Psoas muscle (tissue), 8 donors: ENCODE results near the gene RPS10. TPM values are rescaled to one million over a fixed set of nuclear protein-coding genes. Genes with fewer than 3 reads are reported as not detected.
"Not testable (repeated sequence)": the region's sequence is repeated elsewhere in the genome, so short reads cannot be mapped to it uniquely, and the experiment has no call there.

Experiments
- ATAC-seq, 4 donors: fragments of 200-7000 bp; cut with Tn5 transposase; one replicate each; pipeline ENCODE4 v1.9.1; 2020; ENCODE audit warnings: moderate library complexity in 3 of 4, mild to moderate bottlenecking in 2 of 4
- DNase-seq, 2 donors: peaks; one replicate each; pipeline ENCODE4 v3.0.0-alpha.2; 2020
- H3K27ac ChIP-seq: fragments of 200-600 bp; one replicate; pipeline ENCODE4 v1.8.0; 2022
- H3K27me3 ChIP-seq, 3 donors: fragments of 200-600 bp in 1 of 3; one replicate each; pipeline versions ENCODE4 v1.6.1 to v1.8.0; 2013 to 2022; ENCODE audit warnings: low read length in 2 of 3, mild to moderate bottlenecking in 2 of 3, moderate library complexity in 1 of 3; ENCODE audit not compliant: insufficient read depth in 3 of 3
- H3K36me3 ChIP-seq, 2 donors: fragments of 200-600 bp in 1 of 2; one replicate each; pipeline versions ENCODE4 v1.6.1 to v1.8.0; 2013 to 2022; ENCODE audit warnings: low read depth in 1 of 2, mild to moderate bottlenecking in 1 of 2, moderate library complexity in 1 of 2; ENCODE audit not compliant: insufficient read depth in 1 of 2
- H3K4me1 ChIP-seq: fragments of 200-600 bp; one replicate; pipeline ENCODE4 v1.8.0; 2022
- H3K4me3 ChIP-seq: fragments of 200-600 bp; one replicate; pipeline ENCODE4 v1.8.0; 2022; ENCODE audit warnings: mild to moderate bottlenecking
- H3K9me3 ChIP-seq: fragments of 200-600 bp; one replicate; pipeline ENCODE4 v1.8.0; 2022
- CTCF ChIP-seq: fragments of 200-600 bp; IDR thresholded peaks from one replicate; pipeline ENCODE4 v1.8.0; 2022; ENCODE audit warnings: antibody characterized with exemption
- WGBS, 3 donors: extraction: QIAGEN DNeasy Blood & Tissue Kit; methylation state at CpG; one replicate each; pipeline versions ENCODE4 v1.1.6 to v1.1.7; 2013; 5-methylcytosine and 5-hydroxymethylcytosine counted together
- intact Hi-C, 2 donors: fragments of 100-400 bp; cut with DNase I; formaldehyde crosslinking; loops; one replicate each; pipeline versions ENCODE4 v1.11.0 to v1.14.2; 2022
- polyA plus RNA-seq, 3 donors: library from polyadenylated mRNA; stranded (reverse); fragments of 200-250 nt; gene quantifications; one replicate each; pipeline ENCODE4 v1.2.3, GENCODE V29; 2013
- total RNA-seq, 4 donors: library from RNA; stranded (reverse); fragmentation: NEBNext Ultra II Directional in 2 of 4; extraction: Animal tissue kit (Norgen Biotek cat#: 25700) in 2 of 4; gene quantifications; one replicate each; pipeline versions ENCODE4 v1.2.1 to v1.2.4, GENCODE V29; 2021 to 2023
- donor health status: healthy with polysubstance abuse.
- donor health status: DM: no; HTN: no; CAD: no; lungs with moderate emphysema.
- donor health status: Bipolar disorder and iron deficiency.
- donor health status: healthy.
- donor health status: DM: yes; HTN: yes; CAD: no.
- donor health status: DM: no; HTN: no; CAD: no.
- donor health status: DM: no; HTN: no; CAD: no.
- donor health status: DM: yes; HTN: yes; CAD: no.

RPS10 gene
- total and polyA plus RNA-seq, 7 donors = 601 to 2,522 (median 836) TPM

GRCh38 chr6:34374508-34374907 lies 51.4 kb downstream of the RPS10 start:
- ATAC-seq (peak in 2 of 4 donors; percentile 31 to 54), DNase-seq (no peak)
- Histone ChIP-seq H3K27ac (peak overlapping the region; percentile 62), H3K4me3 (no peak overlapping the region), H3K4me1 (peaks cover 47% of the 10 kb centered on the region), H3K36me3 (peaks cover 0 to 4% of the 10 kb centered on the region in 2 donors), H3K27me3 (no peaks in the 10 kb centered on the region), H3K9me3 (no peaks in the 10 kb centered on the region)
- intact Hi-C loops = no loop called here
- 42 to 66% (median 43%) methylated on average over 4 of the region's 4 CpGs for WGBS, 3 donors
- TF ChIP-seq CTCF = no peak

GRCh38 chr6:34374069-34374468 lies 51.8 kb downstream of the RPS10 start:
- ATAC-seq (peak in 1 of 4 donors; percentile 12), DNase-seq (no peak)
- Histone ChIP-seq H3K27ac (peak overlapping the region; percentile 62), H3K36me3 (peaks cover 0 to under 1% of the 10 kb centered on the region in 2 donors), H3K4me1 (peaks cover 47% of the 10 kb centered on the region), H3K4me3 (no peak overlapping the region), H3K9me3 (no peaks in the 10 kb centered on the region), H3K27me3 (no peaks in the 10 kb centered on the region)
- TF ChIP-seq CTCF = no peak
- 55 to 83% (median 63%) methylated on average over 3 of the region's 3 CpGs for WGBS, 3 donors
- intact Hi-C loops = no loop called here

DNA sequence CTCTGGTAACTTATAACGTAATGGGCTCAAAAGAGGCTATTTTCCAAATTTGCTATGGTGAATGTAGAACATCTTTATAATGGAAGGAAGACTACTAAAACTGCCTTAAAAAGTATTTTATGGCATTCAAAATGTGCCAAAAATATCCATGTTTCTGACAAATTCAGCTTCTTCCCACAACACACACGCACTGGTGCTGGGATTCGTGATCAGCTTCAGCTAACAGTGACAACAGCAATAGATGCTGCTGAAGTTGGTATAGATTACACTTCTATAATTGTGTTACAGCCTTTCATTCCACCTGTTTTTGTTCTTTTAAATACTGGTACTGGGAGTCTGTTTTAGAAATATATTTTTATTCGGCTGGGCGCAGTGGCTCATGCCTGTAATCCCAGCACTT lies 52.4 kb downstream of the RPS10 start:
- 45 to 71% (median 57%) methylated on average over 5 of the region's 5 CpGs for WGBS, 3 donors
- H3K27ac ChIP-seq = peak overlapping the region; percentile 62
- H3K9me3 ChIP-seq = no peaks in the 10 kb centered on the region
- no peak overlapping the region for H3K4me3 ChIP-seq
- H3K27me3 ChIP-seq = no peaks in the 10 kb centered on the region
- no peaks in the 10 kb centered on the region for H3K36me3 ChIP-seq
- no peak for TF ChIP-seq CTCF
- intact Hi-C loops = no loop called here
- DNase-seq (no peak), ATAC-seq (peak in 1 of 4 donors; percentile 10)
- peaks cover 44% of the 10 kb centered on the region for H3K4me1 ChIP-seq

DNA sequence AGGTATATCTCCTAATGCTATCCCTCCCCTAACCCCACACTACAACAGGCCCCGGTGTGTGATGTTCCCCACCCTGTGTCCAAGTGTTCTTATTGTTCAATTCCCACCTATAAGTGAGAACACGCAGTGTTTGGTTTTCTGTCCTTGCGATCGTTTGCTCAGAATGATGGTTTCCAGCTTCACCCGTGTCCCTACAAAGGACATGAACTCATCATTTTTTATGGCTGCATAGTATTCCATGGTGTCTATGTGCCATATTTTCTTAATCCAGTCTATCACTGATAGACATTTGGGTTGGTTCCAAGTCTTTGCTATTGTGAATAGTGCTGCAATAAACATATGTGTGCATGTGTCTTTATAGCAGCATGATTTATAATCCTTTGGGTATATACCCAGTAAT lies 54.0 kb downstream of the RPS10 start:
- ATAC-seq, H3K36me3 ChIP-seq, DNase-seq, H3K27ac ChIP-seq, H3K4me3 ChIP-seq, intact Hi-C loops, H3K9me3 ChIP-seq, H3K27me3 ChIP-seq: not testable (repeated sequence)
- 95 to 98% (median 95%) methylated on average over 3 to 5 of the region's 5 CpGs for WGBS, 3 donors
- peaks cover 39% of the 10 kb centered on the region for H3K4me1 ChIP-seq

DNA sequence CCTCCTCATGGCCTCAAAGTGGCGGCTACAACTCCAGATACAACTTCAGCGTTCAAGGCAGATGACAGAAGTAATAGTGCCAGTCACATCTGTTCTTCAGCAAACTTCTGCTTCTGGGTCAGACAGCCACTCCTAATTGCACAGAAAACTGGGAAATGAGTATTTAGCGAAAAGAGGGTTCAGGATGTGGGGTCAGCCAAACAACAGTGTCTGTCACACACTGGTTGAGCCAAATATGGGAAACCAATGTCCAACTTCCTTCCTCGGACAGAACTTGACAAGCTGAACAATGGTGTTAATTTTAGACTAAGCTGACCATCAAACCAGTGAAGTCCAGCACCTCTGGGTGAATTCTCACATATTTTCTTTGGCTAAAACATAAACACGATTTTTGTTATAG lies 55.5 kb downstream of the RPS10 start:
- Histone ChIP-seq H3K36me3 (no peaks in the 10 kb centered on the region), H3K4me3 (no peak overlapping the region), H3K27me3 (no peaks in the 10 kb centered on the region), H3K27ac (peak overlapping the region; percentile 31), H3K4me1 (peaks cover 33% of the 10 kb centered on the region), H3K9me3 (no peaks in the 10 kb centered on the region)
- peak in 1 of 4 donors; percentile 20 for ATAC-seq
- WGBS, 3 donors = 61 to 67% (median 66%) methylated on average over 5 of the region's 5 CpGs
- no peak for DNase-seq
- intact Hi-C loops = no loop called here
- TF ChIP-seq CTCF = no peak
